GM18507 (cell line): ENCODE data around the gene KIAA1217.

Experiments
- DNase-seq: peaks from one replicate; pipeline ENCODE4 v3.0.0; 2011; ENCODE audit warnings: low read depth; ENCODE audit not compliant: insufficient read length; ENCODE audit errors: extremely low spot score
- FAIRE-seq: peaks from 2 replicates; lab custom pipeline; 2011; peaks lifted over from hg19 to GRCh38; lab: Jason Lieb, UNC

KIAA1217 gene, protein sequence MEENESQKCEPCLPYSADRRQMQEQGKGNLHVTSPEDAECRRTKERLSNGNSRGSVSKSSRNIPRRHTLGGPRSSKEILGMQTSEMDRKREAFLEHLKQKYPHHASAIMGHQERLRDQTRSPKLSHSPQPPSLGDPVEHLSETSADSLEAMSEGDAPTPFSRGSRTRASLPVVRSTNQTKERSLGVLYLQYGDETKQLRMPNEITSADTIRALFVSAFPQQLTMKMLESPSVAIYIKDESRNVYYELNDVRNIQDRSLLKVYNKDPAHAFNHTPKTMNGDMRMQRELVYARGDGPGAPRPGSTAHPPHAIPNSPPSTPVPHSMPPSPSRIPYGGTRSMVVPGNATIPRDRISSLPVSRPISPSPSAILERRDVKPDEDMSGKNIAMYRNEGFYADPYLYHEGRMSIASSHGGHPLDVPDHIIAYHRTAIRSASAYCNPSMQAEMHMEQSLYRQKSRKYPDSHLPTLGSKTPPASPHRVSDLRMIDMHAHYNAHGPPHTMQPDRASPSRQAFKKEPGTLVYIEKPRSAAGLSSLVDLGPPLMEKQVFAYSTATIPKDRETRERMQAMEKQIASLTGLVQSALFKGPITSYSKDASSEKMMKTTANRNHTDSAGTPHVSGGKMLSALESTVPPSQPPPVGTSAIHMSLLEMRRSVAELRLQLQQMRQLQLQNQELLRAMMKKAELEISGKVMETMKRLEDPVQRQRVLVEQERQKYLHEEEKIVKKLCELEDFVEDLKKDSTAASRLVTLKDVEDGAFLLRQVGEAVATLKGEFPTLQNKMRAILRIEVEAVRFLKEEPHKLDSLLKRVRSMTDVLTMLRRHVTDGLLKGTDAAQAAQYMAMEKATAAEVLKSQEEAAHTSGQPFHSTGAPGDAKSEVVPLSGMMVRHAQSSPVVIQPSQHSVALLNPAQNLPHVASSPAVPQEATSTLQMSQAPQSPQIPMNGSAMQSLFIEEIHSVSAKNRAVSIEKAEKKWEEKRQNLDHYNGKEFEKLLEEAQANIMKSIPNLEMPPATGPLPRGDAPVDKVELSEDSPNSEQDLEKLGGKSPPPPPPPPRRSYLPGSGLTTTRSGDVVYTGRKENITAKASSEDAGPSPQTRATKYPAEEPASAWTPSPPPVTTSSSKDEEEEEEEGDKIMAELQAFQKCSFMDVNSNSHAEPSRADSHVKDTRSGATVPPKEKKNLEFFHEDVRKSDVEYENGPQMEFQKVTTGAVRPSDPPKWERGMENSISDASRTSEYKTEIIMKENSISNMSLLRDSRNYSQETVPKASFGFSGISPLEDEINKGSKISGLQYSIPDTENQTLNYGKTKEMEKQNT (N-terminal part only)

DNA sequence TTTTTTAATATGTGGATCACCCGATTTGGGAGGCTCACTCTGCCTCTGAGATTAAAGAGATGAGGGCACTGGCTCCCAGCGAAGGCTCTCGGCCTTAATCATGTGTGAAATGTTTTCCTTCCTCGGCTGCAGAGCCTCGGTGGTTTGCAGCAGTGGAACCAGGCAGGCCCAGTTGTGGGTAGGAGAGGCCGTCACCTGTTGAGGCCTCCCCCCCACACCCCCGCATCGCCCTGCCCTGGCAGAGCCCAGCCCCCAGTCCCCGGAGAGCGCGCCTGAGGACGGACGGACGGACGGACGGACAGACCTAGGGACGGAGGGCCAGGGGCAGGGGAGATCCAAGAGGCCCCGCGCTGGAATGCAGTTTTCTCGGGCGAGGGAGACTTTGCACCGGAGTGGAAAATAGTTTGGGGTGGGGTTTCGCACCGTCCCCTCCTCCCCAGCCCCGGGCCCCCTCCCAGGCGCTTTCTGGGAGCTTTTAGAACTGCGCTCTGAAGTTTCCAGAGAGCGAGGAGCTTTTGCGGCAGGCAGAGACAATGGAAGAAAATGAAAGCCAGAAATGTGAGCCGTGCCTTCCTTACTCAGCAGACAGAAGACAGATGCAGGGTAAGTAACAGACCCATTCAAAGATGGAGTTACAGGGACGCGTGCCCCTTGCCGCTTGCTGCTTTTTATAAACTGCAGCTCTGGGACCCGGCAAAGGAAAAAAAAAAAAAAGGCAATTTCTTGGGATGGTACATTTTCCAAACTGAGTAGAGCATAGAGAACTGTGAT is at the start of gene KIAA1217:
TSS of gene KIAA1217 (plus strand) at position 478 of the 771 bp plus-strand sequence. CDS start at position 534, 56 bp downstream.
- FAIRE-seq: no peak
- DNase-seq: no peak

DNA sequence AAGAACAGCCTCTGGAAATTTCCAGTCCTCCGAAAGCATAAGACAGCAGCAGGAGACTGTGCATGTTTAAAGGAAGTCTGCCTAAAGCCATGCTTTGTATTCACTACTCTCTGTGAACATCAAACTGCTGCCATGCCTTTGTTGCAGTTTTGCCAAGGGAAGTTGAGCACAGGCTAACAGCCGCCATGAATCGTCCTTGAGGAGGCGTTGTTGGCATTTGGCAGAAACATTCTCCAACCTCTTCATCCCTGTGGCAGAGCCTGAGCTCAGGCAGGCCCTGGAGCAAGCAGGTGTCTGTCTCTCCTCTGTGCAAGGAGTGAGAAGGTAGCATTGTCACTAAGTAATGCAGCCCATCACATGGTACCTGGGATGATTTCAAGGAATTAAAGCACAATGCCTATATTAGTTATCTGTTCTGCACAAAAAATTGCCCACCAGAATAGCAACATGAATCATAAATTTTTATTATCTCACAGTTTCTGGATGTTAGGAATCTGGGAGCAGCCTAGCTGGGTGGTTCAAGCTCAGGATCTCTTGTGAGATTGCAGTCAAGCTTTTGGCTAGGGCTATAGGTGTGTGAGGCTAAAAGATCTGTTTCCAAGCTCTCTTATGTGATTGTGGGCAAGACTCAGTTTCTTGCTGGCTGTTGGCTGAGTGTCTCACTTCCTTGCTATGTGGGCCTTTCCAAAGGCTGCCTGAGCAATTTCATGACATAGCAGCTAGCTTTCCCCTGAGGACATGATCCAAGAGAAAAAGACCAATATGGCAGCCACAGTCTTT is 46.5 kb upstream of the KIAA1217 start:
- no peak for FAIRE-seq
- no peak for DNase-seq

DNA sequence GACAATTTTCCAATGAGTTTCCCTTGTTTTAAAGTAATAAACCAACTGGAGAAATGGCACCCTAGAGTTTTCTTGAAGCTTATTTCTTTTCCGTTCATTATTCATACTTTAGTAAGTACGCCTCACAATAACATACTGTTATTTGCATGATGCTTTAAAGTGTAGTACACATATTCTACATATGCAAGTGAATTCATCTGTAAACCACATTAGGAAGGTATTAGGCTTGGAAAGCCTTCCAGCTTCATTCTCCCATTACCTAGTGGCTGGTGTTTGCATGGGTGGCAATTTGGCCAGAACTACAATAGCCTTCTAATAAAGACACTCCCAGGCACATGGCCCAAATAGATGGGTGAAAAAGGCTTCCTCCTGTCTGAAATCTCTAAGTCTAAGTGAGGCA is 45.5 kb upstream of the KIAA1217 start:
- no peak for FAIRE-seq
- DNase-seq: no peak

DNA sequence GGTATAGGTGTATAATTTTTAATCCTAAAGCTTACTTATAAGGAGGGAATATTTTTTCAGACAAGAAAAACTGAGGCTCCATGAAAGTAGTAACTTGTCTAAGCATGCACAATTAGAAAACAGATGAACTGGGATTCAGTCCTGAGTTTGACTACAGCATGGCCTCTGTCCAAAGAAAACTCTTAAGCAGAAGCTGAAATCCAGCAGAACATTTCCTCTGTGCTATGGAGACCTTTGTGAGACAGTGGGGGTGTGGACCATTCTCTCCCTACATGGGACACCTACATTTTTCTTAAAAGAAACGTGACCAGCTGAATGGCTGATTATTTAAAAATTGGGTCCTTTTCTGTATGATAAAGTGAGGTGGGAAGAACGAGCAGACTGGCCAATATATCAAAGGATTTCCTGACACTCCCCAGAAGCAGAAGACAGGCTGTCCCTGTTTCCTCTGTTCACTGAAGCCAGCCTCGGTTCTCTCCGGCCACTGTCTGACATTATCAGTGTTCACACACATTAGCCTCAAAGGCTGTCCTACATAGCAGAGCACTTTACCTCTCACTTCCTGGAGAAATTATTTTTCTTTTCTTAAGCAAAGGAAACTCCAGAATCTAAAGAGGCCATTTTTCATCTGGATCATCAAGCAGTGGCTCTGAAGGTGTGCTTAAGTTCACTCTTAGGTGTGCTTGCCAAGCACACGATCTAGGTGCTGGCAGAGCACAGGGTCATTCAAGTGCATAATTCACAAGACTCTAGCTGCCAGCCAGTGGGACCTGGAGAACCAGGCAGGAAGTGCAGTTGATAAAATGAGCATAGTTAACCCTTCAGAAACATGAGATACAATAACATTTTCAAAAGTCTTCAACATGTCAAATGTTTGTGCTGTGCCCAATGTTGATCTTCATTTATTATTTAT is 40.4 kb upstream of the KIAA1217 start:
- DNase-seq: no peak
- no peak for FAIRE-seq

DNA sequence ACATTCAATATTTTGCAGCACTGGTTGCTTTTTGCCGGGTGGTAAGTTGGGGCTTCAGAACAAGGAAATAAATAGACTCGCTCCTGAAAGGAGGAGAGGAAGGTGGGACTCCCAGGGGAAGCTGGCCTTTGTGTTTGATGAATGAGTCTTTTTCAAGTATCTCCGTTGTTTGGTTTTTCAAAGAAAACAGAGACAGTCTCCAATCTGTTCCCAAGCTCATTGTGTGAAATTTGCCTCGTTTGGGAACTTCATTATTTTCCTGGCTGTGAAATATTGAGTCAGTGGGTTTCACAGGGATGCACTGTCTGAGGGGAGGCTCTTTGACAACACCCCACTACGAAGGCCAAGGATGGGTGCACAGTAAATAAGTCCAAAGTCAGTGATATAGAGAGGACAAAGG is 38.7 kb upstream of the KIAA1217 start:
- DNase-seq (no peak), FAIRE-seq (no peak)

DNA sequence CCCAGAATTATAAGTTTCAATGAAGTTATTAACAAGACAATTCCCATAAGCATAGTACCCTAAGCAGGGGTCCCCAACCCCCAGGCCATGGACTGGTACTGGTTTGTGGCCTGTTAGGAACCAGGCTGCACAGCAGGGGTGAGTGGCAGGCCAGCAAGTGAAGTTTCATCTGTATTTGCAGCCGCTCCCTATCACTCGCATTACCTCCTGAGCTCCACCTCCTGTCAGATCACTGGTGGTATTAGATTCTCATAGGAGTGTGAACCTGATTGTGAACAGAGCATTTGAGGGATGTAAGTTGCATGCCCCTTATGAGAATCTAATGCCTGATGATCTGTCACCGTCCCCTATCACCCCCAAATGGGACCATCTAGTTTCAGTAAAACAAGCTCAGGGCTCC is 36.0 kb upstream of the KIAA1217 start:
- FAIRE-seq (no peak), DNase-seq (no peak)

DNA sequence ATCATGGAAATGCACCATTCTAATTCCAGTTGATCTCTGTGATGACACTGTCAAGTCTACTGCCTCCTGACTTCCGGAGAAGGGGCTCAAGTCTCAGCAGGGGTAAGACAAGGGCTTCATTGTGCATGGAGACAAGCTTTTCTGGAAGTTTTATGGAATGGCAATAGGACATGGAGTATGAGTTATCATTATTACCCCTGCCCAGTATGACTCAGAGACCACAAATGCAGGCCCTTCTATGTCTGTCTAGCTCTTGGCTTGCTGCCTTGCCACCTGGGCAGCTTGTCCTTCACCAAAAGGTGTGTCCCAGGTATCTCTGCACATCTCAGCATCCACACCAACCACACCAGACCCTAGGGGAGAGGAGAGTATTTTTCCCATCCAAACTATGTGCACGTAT is 34.9 kb upstream of the KIAA1217 start:
- DNase-seq (no peak), FAIRE-seq (no peak)

DNA sequence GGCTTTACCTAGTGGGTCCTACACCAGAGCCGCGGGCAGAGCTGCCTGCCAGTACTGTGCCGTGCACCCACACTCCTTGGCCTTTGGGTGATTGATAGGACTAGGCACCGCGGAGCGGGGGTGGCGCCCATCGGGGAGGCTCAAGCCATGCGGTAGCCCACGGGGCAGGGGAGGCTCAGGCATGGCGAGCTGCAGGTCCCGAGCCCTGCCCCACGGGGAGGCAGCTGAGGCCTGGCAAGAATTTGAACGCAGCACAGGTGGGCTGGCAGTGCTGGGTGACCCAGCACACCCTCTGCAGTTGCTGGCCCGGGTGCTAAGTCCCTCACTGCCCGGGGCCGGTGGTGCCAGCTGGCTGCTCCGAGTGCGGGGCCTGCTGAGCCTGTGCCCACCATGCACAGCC is 32.3 kb upstream of the KIAA1217 start:
- no peak for FAIRE-seq
- DNase-seq: no peak

DNA sequence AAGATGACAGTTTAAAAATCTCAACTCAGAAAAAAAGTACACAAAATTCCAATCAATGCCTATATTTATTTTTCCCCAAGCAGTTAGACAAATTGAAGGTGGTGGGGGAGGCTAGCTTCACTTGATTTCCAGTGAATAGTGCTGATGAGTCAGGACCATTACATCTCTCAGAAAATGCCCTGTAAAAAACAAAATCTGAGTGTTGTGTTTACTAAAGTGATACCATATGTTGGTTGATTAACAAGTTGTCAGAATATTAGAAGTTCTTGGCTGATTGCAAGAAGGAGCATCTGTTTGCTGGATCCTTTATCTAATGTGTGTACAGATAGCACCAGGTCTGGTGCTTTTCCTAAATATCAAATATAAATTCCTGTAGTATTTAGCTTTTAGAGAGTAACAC is 31.3 kb upstream of the KIAA1217 start:
- DNase-seq (no peak), FAIRE-seq (no peak)

DNA sequence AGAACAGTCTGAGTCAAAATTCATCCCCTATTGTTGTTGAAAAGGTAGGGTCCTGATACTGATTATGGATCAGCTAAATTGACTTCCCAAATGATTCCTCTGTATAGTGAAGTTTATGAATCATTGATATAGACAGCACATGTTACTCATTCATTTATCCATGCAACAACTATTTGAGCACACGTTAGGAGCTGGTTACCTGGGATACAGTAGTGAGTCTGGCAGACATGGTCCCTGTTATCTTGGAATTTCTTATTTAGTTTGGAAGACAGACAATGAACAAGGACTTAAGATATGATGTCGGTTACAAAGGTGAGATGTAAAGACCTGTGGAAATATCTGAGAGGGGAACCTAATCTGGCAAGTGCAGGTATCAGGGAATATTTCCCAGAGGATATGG is 28.0 kb upstream of the KIAA1217 start:
- no peak for DNase-seq
- no peak for FAIRE-seq

DNA sequence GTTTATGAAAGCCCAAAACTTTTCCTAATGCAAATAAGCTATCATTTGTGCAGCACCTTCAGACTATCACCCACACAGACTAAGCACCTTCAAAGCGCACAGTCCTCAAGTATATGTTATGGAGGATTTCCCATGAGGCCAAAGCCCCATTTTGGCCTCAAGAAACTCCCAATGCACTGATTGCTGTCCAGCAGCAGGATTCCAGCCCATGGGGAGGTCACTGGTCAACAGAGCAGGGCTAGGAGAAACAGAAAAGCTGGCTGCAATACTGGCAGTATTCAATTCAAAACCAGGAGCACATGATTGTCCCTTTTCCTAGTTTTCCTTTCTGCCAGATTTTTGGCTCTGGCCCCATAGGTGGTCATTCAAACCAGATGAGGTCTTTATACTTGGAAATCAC is 24.5 kb upstream of the KIAA1217 start:
- no peak for FAIRE-seq
- no peak for DNase-seq

DNA sequence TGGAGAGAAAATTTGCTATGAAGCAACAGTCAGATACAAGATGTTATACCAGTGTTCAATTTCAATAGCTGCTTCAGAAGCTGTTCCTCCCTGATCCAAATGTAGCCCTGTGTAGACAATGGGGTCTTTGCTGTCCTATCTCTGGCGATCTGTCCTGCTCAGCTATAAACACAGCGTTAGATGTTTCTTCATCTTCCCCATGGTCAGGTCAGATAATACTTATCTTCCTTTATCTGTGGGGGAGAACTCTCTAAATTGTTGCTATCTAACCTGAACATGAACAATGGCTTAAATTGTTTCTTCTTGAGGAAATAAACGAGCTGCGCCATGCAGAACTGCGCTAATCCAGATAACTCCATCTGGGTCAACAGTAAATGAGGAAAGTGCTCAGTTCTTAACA is 15.6 kb upstream of the KIAA1217 start:
- FAIRE-seq (no peak), DNase-seq (no peak)

DNA sequence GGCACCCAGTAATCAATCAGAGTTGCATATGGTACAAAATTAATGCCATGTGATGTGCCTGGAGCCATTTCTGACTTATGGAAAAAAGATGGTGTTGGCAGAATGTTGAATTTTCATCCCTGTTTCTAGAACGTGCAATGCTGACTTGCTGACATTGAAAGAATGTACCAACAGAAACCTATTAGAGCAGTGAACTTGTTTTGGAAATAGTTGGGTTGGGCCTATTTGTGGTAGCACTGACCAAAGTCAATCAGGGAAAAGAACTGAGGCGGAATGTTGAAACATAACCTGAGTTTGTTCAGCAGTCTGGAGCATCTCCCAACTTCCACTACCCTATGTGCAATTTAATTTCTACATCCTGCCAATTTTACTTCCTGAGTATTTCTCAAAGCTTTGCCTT is 11.7 kb upstream of the KIAA1217 start:
- FAIRE-seq (no peak), DNase-seq (no peak)

DNA sequence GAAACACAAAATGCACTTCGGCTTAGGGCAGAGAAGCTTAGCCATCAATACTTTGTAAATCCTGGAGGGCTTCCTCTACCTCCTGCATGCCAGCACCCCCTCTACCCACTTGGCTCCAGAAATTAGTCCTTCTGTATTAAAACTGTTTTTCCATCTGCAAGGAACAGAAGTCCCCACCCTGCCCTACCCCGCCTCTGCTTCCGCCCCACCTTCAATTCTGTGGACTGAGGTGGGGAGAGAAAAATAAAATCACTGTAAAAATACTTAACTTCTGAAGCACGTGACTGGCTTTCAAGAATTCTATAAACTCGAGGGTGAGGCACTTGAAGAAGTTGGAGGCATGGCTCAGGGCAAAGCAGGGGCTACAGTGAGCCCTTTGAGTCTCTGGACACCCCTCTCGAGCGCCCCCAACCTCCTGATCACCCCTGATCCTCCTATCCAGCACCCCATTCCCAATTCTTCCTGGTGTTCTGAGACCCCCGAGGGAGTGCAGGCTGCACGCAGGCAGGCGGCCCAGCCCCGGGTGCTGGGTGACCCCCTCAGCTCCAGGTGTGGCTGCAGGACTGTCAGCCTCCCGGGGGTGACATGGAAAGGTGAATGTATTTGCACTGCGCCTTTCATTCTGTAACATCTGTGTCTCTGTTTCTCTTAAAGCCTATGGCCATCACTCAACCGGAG is 7.3 kb upstream of the KIAA1217 start:
- no peak for FAIRE-seq

DNA sequence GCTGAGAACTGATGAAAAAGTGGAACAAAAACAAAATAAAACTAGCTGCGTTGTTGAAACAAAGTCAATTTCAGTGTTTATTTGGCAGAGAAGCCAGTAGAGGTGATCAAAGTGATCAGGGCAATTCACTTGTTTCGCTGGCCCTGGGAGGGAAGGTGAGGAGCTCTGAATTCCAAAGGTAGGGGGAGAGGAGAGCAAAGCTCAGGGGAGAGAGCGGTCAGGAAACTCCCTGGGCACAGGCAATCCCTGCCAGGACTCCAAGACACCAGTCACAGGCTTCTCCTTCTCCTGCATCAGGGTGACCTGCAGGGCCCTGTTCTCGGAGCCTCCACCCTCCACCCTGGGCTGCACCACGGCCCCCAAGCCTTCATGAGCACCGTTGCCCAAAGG is 6.8 kb upstream of the KIAA1217 start:
- FAIRE-seq: no peak
- no peak for DNase-seq

More for the DNA sequence above, 7.3 kb upstream of the KIAA1217 start:
- no peak for DNase-seq

DNA sequence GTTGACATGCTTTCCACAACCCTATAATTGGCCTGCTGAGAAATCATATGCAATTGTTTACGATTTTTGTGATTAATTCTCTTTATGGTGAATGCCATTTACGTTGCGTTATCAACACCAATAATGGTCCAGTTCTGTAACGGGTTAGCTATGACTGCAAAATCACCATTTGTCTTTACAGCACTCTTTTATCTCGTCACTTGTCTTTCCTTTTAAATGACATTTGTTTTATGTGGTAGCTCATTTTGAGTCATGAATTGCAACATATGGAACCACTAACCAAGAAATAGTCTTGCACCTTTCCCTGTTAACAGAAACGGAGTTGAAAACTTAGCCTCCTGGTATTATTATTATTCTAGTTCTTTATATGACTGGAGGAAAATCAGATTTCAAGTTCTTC is 3.1 kb upstream of the KIAA1217 start:
- DNase-seq (no peak), FAIRE-seq (no peak)

DNA sequence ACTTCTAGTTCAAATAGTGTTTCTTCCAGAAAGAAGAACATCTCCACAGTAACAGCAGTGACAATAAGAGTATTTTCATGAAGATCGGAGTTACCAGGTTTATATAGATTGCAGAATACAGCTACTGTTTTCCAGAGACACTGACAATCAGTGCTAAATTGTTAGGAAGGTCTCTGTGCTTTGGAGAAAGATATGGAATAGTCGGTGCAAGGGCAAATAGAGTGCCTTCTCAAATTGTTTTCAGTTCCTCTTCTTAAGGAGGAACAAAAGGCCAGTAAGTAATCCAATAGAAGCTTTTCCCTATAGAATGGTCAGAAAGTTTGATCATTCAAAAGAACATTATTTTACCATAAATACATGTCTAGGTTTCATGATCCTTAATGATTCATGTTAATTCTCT is 2.6 kb upstream of the KIAA1217 start:
- DNase-seq (no peak), FAIRE-seq (no peak)
